ENCODE data around the gene MBOAT7. TPM values are rescaled to one million over a fixed set of nuclear protein-coding genes. Genes with fewer than 3 reads are reported as not detected.

MBOAT7 gene
- total RNA-seq, 2 experiments from 2014 or later = 53.8 to 55.4 TPM

DNA sequence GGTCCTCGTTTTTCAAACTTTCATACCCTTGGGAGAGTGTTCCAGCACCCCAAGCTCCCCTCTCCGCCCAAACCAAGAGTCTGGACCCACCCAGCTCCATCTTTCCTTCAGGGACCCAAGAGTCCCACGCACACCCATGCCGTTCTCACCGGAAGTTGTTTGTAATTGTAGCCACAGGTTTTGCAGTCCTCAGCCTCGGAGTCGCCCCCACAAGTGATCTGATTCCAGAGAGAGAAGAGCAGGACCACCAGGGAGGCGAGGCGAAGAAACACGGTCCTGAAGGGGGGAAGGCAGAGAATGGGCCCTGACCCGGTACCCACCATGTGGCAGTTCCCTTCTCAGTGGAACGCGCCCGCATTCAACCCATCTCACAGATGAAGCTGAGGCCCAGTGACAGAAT, 26.5 kb downstream of the MBOAT7 start:
- peaks cover 13% of the 10 kb centered on the region for H3K27me3 Mint-ChIP-seq
- peak overlapping the region; percentile 76 for H3K4me3 Mint-ChIP-seq
- TF ChIP-seq CTCF (IDR thresholded peaks at IDR 0.05) = no peak
- POLR2A ChIA-PET = interaction anchor here (0.6 to 1.4 kb wide), 2 partner anchors 46 to 47 kb away, joined by 3 to 6 read pairs; partner anchors contain the start of genes PRPF31 and TFPT
- peaks cover 39% of the 10 kb centered on the region for H3K4me1 Mint-ChIP-seq (ENCODE audit: low read depth)
- H3K9me3 Mint-ChIP-seq = no peaks in the 10 kb centered on the region
- intact Hi-C loops (cut with micrococcal nuclease) = no loop called here
- peaks cover 3% of the 10 kb centered on the region for H3K36me3 Mint-ChIP-seq (ENCODE audit: low read depth)
- ATAC-seq (no peak), DNase-seq (no peak)
- CTCF ChIA-PET = no interaction called here
- no peak overlapping the region for H3K27ac Mint-ChIP-seq

DNA sequence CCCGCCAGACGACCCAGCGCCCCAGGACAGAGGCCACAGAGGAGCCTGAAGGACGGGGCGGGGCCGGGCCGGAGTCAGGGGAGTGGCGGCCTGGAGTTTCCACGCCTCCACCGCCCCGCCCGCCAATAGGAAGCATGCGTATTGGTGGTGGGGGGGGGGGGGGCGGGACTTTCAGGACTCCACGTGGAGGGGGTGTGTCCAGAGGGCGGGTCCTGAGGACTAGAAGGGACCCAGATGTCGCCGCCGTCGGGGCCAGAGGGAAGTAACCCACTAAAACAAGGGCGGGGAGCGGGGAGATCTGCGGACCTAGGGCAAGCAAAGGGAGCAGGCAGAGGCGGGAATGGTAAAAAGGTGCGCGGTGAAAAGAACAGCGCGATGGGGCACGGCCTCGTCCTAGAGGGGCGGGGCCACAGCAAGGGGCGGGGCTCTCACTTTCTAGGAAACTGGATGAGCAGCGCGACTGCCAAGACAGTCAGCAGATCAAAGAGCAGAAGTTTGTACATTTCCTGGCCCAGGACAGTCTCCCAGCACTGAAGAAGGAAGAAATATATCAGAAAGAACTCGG, 27.1 kb downstream of the MBOAT7 start:
- CTCF ChIA-PET = no interaction called here

DNA sequence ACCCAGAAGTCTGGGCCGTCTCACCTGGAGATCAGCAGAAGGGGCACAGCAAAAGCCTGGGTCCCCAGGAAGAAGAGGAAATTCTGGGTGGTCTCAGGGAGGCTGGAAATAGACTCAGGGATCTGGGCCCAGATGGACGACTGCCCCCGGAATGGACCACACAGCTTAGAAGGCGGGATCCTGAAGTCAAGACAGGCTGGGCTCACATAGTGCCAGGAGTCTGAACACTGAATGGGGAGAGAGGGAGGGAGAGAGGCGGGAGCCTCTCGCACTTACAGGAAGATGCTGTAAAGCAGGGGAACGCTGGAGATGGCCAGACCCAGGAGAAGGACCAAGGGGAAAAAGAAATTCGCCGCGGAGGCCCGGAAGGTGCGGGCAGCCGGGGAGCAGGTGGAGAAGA, 28.5 kb downstream of the MBOAT7 start:
- H3K4me1 Mint-ChIP-seq (ENCODE audit: low read depth) = peaks cover 42% of the 10 kb centered on the region
- H3K27ac Mint-ChIP-seq = peak overlapping the region; percentile 92
- no peaks in the 10 kb centered on the region for H3K9me3 Mint-ChIP-seq
- ATAC-seq (no peak), DNase-seq (no peak)
- ChIA-PET CTCF (interaction anchor here (1.0 kb wide), 1 partner anchor 9 kb away, joined by 3 read pairs; no protein-coding TSS in a partner anchor), POLR2A (interaction anchor here (0.6 to 3.1 kb wide), 7 partner anchors 10 to 45 kb away, joined by 3 to 33 read pairs (median 10); partner anchors contain the start of genes MBOAT7, PRPF31, RPS9 and TFPT)
- intact Hi-C loops (cut with micrococcal nuclease) = no loop called here
- peaks cover 3% of the 10 kb centered on the region for H3K36me3 Mint-ChIP-seq (ENCODE audit: low read depth)
- no peak for TF ChIP-seq CTCF (IDR thresholded peaks at IDR 0.05)
- H3K4me3 Mint-ChIP-seq = peak overlapping the region; percentile 86
- peaks cover 13% of the 10 kb centered on the region for H3K27me3 Mint-ChIP-seq

More for the DNA sequence above, 27.1 kb downstream of the MBOAT7 start:
- TF ChIP-seq CTCF (IDR thresholded peaks at IDR 0.05) = no peak
- Mint-ChIP-seq H3K36me3 (ENCODE audit: low read depth) (peaks cover 3% of the 10 kb centered on the region), H3K27me3 (peaks cover 13% of the 10 kb centered on the region), H3K4me3 (peak overlapping the region; percentile 76), H3K4me1 (ENCODE audit: low read depth) (peaks cover 39% of the 10 kb centered on the region), H3K9me3 (no peaks in the 10 kb centered on the region), H3K27ac (no peak overlapping the region)
- intact Hi-C loops (cut with micrococcal nuclease) = no loop called here
- ATAC-seq (peak; percentile 21), DNase-seq (peak; percentile 91)
- POLR2A ChIA-PET = interaction anchor here (0.6 kb wide), 1 partner anchor 47 kb away, joined by 3 read pairs; no protein-coding TSS in a partner anchor

DNA sequence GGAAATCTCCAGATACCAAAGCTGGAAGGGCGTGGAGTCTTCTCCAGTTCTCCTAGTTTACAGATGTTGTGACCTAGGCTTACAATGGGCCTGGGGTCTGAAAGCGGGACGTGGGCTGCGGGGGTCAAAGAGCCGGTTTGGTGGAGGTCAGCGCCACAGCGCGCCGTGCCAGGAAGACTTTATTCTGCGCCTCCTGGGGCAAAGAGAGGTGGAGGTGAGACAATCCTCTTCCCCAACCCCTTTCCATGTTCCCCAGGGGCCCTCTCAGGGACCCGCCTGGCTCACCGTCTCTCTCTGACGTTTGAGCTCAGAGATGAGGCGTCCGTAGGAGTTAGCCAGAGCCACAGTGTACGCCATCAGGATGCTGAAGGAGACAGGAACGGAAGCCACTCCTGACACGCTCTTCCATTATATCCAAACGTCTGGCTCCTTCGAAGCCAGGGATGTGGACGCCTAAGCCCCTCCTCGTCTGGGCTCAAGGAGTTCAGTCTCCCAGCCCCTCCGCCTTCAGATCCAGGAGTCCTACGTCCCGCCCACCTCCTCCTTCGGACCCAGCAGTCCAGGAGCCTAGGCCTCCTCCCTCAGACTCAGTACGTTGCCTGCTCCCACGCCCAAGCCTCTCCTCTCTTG, 29.1 kb downstream of the MBOAT7 start:
- Mint-ChIP-seq H3K36me3 (ENCODE audit: low read depth) (peaks cover 5% of the 10 kb centered on the region), H3K4me3 (peak overlapping the region; percentile 86), H3K9me3 (no peaks in the 10 kb centered on the region), H3K4me1 (ENCODE audit: low read depth) (peaks cover 44% of the 10 kb centered on the region), H3K27me3 (peaks cover 8% of the 10 kb centered on the region), H3K27ac (peak overlapping the region; percentile 92)
- ChIA-PET CTCF (interaction anchor here (1.0 to 2.3 kb wide), 3 partner anchors 10 to 28 kb away, joined by 3 to 8 read pairs (median 3); partner anchors contain the start of gene MBOAT7), POLR2A (interaction anchor here (0.8 to 3.1 kb wide), 14 partner anchors 8 to 291 kb away, joined by 3 to 33 read pairs (median 8); partner anchors contain the start of genes MBOAT7, PRPF31, RPS9 and TFPT)
- DNase-seq (no peak), ATAC-seq (no peak)
- TF ChIP-seq CTCF (IDR thresholded peaks at IDR 0.05) = no peak
- intact Hi-C loops (cut with micrococcal nuclease) = no loop called here

Data from activated CD8-positive, alpha-beta T cell treated with anti-CD3 and anti-CD28 coated beads for 36 hours (primary cell).